DOHH2 (cell line): ENCODE measurements around the gene MED20.

Source experiments
- H3F3A ChIP-seq: fragments of 200-600 bp; sonication (generic), shearing (Covaris generic); 2 replicates; pipeline ENCODE4 v1.6.0; 2016; ENCODE audit warnings: antibody characterized with exemption, mild to moderate bottlenecking; ENCODE audit not compliant: control insufficient read depth, insufficient read depth
- H3K27ac ChIP-seq: fragments of 200-600 bp; sonication (generic); 2 replicates; pipeline ENCODE4 v1.5.1; 2014; ENCODE audit warnings: low read depth, mild to moderate bottlenecking, low read length, moderate library complexity
- H3K27me3 ChIP-seq: fragments of 200-600 bp; sonication (generic); 2 replicates; pipeline ENCODE4 v1.6.1; 2014; ENCODE audit warnings: mild to moderate bottlenecking, low read length, mixed read lengths; ENCODE audit not compliant: control insufficient read depth
- H3K36me3 ChIP-seq: fragments of 200-600 bp; sonication (generic); 2 replicates; pipeline ENCODE4 v1.6.1; 2014; ENCODE audit warnings: mild to moderate bottlenecking, low read length, moderate library complexity, mixed read lengths; ENCODE audit not compliant: control insufficient read depth
- H3K4me1 ChIP-seq: fragments of 200-600 bp; sonication (generic); 2 replicates; pipeline ENCODE4 v1.6.1; 2014; ENCODE audit warnings: mild to moderate bottlenecking, low read length, mixed read lengths; ENCODE audit not compliant: control insufficient read depth
- H3K4me2 ChIP-seq: fragments of 200-600 bp; sonication (generic); 2 replicates; pipeline ENCODE4 v1.6.0; 2014; ENCODE audit warnings: mild to moderate bottlenecking, low read length, moderate library complexity
- H3K4me3 ChIP-seq: fragments of 200-600 bp; sonication (generic); 2 replicates; pipeline ENCODE4 v1.5.1; 2014; ENCODE audit warnings: mild to moderate bottlenecking, low read length, mixed read lengths
- H3K79me2 ChIP-seq: fragments of 200-600 bp; sonication (generic); 2 replicates; pipeline ENCODE4 v1.6.1; 2014; ENCODE audit warnings: mild to moderate bottlenecking, low read length, mixed read lengths; ENCODE audit not compliant: control insufficient read depth
- H3K9me2 ChIP-seq: fragments of 200-600 bp; sonication (generic); replicated peaks from 2 replicates; pipeline ENCODE4 v1.6.1; 2014; ENCODE audit warnings: mild to moderate bottlenecking, low read length, mixed read lengths; ENCODE audit not compliant: control insufficient read depth
- H3K9me3 ChIP-seq: fragments of 200-600 bp; sonication (generic); 2 replicates; pipeline ENCODE4 v1.6.1; 2014; ENCODE audit warnings: antibody characterized with exemption, low read length, mixed read lengths; ENCODE audit not compliant: control insufficient read depth, insufficient read depth
- H4K20me1 ChIP-seq: fragments of 200-600 bp; sonication (generic); 2 replicates; pipeline ENCODE4 v1.6.0; 2014; ENCODE audit warnings: low read depth, mild to moderate bottlenecking, antibody characterized with exemption, low read length, moderate library complexity; ENCODE audit not compliant: control insufficient read depth, insufficient read depth
- EZH2phosphoT487 ChIP-seq: fragments of 200-600 bp; sonication (generic); IDR thresholded peaks from 2 replicates; pipeline ENCODE4 v1.6.1; 2017; ENCODE audit warnings: borderline replicate concordance, mild to moderate bottlenecking, antibody characterized with exemption, low read length, moderate library complexity, mixed read lengths
- TF ChIP-seq, protein P1 (sequence below): fragments of 200-600 bp; sonication (generic); IDR thresholded peaks from one replicate; pipeline ENCODE4 v1.5.1; 2014; ENCODE audit warnings: antibody characterized with exemption, mild to moderate bottlenecking, low read depth, low read length; ENCODE audit not compliant: poor library complexity, severe bottlenecking

MED20 gene

DNA sequence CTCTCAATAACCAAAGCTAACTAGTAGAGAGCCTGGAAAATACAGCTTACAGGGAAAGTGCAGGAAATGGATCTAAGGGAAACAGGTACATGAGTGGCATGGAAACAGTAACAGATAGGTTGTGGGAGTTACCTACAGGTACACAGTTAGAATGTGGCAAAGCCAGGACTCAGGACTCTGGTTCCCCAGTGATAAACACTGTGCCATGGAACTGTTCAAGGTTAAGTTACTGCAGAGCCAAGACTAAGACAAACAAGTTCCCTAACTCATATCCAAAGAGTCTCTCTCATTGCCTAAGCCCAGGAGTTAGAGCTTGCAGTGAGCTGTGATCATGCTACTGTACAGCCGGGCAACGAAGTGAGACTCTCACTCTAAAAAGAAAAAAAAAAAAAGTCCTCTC lies 6.6 kb downstream of the MED20 start:
- Histone ChIP-seq H3K27me3 (no peaks in the 10 kb centered on the region), H3F3A (no peaks in the 10 kb centered on the region), H3K9me2 (no peaks in the 10 kb centered on the region), H3K36me3 (peaks cover 56% of the 10 kb centered on the region), H3K4me1 (peaks cover 4% of the 10 kb centered on the region), H3K9me3 (no peaks in the 10 kb centered on the region), H3K4me2 (no peak overlapping the region), H3K4me3 (no peak overlapping the region), H3K79me2 (peaks cover 47% of the 10 kb centered on the region), H3K27ac (no peak overlapping the region), H4K20me1 (no peaks in the 10 kb centered on the region)
- no peak for TF ChIP-seq EZH2phosphoT487
- TF ChIP-seq, protein P1, sequence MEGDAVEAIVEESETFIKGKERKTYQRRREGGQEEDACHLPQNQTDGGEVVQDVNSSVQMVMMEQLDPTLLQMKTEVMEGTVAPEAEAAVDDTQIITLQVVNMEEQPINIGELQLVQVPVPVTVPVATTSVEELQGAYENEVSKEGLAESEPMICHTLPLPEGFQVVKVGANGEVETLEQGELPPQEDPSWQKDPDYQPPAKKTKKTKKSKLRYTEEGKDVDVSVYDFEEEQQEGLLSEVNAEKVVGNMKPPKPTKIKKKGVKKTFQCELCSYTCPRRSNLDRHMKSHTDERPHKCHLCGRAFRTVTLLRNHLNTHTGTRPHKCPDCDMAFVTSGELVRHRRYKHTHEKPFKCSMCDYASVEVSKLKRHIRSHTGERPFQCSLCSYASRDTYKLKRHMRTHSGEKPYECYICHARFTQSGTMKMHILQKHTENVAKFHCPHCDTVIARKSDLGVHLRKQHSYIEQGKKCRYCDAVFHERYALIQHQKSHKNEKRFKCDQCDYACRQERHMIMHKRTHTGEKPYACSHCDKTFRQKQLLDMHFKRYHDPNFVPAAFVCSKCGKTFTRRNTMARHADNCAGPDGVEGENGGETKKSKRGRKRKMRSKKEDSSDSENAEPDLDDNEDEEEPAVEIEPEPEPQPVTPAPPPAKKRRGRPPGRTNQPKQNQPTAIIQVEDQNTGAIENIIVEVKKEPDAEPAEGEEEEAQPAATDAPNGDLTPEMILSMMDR, result no peak

DNA sequence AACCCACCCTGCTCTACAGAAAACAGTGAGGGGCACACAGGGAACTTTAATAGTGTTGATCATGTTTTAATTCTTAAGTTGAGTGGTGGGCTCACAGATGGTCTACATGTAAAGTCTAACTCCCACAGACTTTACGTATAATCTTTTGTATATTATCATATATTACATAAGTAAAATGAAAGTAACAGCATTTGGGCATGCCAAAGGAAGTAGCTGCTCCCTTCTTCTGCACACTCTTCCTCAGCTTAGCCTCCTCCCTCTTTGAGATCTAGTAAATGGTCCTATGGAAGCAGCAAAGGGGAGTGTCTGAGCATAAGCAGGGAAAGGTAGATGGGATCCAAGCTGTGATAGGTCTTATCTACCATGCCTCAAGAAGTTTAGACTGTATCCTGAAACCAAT lies 11.2 kb downstream of the MED20 start:
- Histone ChIP-seq H3K4me3 (no peak overlapping the region), H3K4me2 (no peak overlapping the region), H3K4me1 (no peaks in the 10 kb centered on the region), H3K27me3 (no peaks in the 10 kb centered on the region), H3K36me3 (peaks cover 79% of the 10 kb centered on the region), H4K20me1 (no peaks in the 10 kb centered on the region), H3K79me2 (peaks cover 18% of the 10 kb centered on the region), H3K9me3 (no peaks in the 10 kb centered on the region), H3F3A (no peaks in the 10 kb centered on the region), H3K27ac (no peak overlapping the region), H3K9me2 (no peaks in the 10 kb centered on the region)
- no peak for TF ChIP-seq EZH2phosphoT487
- TF ChIP-seq, protein P1, result no peak

DNA sequence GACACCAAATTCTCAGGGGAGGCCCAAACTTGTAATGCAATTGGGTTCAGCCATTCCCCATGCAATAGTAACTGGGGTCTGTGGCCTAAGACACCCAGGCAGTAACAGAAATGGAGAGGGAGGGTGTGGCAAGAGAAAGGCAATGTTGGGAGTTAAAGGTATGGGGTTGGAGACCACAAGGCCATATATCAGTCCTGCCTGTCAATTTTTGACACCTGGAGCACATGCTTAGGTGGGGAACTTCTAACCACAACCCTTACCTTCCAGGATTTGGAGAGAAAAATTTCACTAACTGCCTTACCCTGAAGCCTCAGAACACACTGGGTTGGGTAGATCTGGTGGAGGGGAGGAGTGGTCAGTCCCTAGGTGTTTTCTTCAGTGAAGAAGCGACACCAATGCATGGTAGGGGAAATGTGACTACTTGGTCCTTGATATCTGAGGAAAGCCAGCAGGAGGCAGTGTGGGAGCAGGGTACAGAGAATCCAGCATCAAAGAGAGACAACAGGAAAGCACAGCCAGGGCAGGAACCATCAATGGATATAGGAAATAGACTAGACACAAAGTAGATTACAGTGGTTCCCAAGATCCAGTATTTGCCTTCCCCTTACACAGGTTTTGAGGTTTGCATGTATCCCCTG lies 18.9 kb downstream of the MED20 start:
- no peak overlapping the region for H3K4me2 ChIP-seq
- H3F3A ChIP-seq, result no peaks in the 10 kb centered on the region
- no peaks in the 10 kb centered on the region for H3K27me3 ChIP-seq
- peaks cover 49% of the 10 kb centered on the region for H3K36me3 ChIP-seq
- no peaks in the 10 kb centered on the region for H3K4me1 ChIP-seq
- H3K9me2 ChIP-seq, result no peaks in the 10 kb centered on the region
- H4K20me1 ChIP-seq, result no peaks in the 10 kb centered on the region
- H3K79me2 ChIP-seq, result no peaks in the 10 kb centered on the region
- H3K9me3 ChIP-seq, result no peaks in the 10 kb centered on the region
- H3K4me3 ChIP-seq, result no peak overlapping the region
- no peak overlapping the region for H3K27ac ChIP-seq
- TF ChIP-seq EZH2phosphoT487, result no peak
- TF ChIP-seq, protein P1, result peak; percentile 55
